T-helper 2 cell treated with Interferon-gamma antibody and Interleukin-4, amounts not matched to agents 5 μg/mL and 100 μg/mL, for 36 hours (primary cell): Measurements from ENCODE around the gene VWA8.
A peak's percentile ranks its signal among the peaks of the same experiment; 100 is the strongest.
"Not testable (repeated sequence)": the region's sequence is repeated elsewhere in the genome, so short reads cannot be mapped to it uniquely, and the experiment has no call there.

Source experiments
- DNase-seq: peaks from one replicate; pipeline ENCODE4 v3.0.0; 2021; ENCODE audit warnings: low spot score
- H3K27ac Mint-ChIP-seq: one replicate; pipeline ENCODE4 v1.8.0; 2021; ENCODE audit warnings: mild to moderate bottlenecking, mixed read lengths
- H3K27me3 Mint-ChIP-seq: one replicate; pipeline ENCODE4 v1.8.0; 2021; ENCODE audit warnings: low read depth, mixed read lengths
- H3K36me3 Mint-ChIP-seq: one replicate; pipeline ENCODE4 v1.8.0; 2021; ENCODE audit warnings: low read depth, mixed read lengths
- H3K4me1 Mint-ChIP-seq: one replicate; pipeline ENCODE4 v1.8.0; 2021; ENCODE audit warnings: low read depth, mixed read lengths
- H3K4me3 Mint-ChIP-seq: one replicate; pipeline ENCODE4 v1.8.0; 2022; ENCODE audit warnings: mild to moderate bottlenecking, moderate library complexity, mixed read lengths
- H3K9me3 Mint-ChIP-seq: one replicate; pipeline ENCODE4 v1.8.0; 2021; ENCODE audit warnings: mixed read lengths

Gene VWA8

DNA sequence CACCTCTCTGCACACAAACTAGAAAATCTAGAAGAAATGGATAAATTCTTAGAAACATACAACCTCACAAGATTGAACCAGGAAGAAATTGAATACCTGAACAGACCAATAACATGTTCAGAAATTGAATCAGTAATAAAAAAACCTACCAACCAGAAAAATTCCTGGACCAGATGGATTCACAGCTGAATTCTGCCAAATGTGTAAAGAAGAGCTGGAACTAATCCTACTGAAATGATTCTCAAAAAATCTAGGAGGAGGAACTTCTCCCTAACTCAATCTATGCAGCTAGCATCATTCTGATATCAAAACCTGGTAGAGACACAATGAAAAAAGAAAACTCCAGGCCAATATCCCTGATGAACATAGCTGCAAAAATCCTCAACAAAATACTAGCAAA is 336.9 kb downstream of the VWA8 start:
- DNase-seq, result no peak
- H3K9me3 Mint-ChIP-seq, result peaks cover 8% of the 10 kb centered on the region
- H3K4me1 Mint-ChIP-seq, result no peaks in the 10 kb centered on the region
- H3K36me3 Mint-ChIP-seq, result peaks cover 1% of the 10 kb centered on the region
- H3K27me3 Mint-ChIP-seq, result no peaks in the 10 kb centered on the region
- H3K27ac Mint-ChIP-seq, result no peak overlapping the region
- no peak overlapping the region for H3K4me3 Mint-ChIP-seq

DNA sequence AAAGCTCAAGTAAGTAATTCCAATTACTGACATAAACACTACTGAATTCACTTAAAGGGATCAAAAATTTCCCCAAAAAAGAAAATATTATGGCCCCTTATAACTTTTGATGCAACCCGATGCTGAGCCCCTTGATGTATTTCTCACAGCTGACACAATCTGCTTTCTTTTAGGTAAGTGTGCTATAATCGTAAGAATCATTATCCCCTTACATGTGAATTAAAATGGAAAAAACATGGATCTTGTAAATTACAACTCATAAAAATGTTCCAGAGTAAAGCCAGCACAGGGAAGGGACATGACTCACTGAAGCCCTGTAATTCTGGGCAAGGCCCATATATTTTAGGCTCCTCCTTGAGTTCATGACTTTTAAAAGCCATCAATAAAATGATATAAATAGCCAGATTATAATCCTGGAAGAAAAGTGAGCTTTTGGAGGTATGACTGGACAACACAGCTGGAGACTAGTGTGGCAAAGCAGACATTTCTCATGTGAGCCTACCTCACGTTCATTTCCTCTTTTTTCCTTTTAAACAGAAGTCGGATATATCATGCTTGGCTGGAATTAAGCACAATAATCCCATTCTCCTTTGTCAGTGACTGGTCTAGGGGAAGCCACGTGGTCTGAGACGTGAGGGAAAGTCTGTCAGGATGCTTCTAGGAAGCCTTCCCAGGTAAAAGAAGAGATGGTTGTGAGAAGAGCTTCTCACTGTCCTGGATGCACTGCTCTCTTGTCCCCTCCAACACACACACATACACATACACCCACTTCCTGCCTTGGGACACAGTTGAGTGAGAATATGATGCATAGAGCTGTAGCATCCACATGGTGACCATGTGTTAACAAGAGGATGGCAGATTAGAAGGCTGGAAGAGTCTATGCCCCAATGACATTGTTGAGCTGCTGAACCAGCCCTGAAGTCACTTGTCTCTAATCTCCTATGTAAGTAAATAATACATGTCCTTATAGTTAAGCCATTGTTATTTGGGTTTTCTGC is 338.2 kb downstream of the VWA8 start:
- Mint-ChIP-seq H3K27me3 (no peaks in the 10 kb centered on the region), H3K4me1 (peaks cover 2% of the 10 kb centered on the region), H3K4me3 (no peak overlapping the region), H3K27ac (no peak overlapping the region), H3K36me3 (peaks cover 3% of the 10 kb centered on the region), H3K9me3 (peaks cover 16% of the 10 kb centered on the region)
- DNase-seq, result no peak

DNA sequence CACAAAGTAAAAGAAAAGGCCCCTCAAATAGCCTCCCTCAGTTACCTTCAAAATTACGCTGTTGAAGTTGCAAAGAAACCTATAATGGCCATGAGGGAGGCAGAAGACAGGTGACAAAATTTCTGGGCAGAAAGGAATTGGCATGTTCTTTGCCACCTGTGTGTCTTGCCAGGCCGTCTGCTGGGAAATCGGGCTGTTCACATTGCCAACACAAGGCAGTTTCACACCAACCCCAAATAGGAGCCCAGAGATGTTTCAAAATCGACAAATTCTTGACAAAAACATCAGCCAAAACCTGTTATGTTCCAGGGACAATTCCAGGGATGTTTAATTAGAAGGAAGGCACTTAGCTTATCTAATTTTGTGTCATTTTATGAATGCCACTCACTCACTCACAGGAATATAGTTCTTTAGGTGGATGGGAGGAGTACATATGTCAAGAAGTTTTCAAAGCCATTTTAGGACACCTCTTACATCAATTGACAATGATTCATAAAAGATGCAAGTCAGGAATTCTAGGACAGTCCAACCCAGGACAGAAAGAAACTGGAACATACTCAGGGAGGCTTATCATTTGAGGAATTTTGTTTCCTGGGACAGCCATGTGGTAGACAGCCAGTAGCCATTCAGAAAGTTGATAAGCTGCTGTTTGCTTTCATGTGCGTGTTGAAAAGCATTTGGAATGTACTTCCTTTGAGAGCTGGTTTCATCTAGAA is 339.0 kb downstream of the VWA8 start:
- peaks cover 2% of the 10 kb centered on the region for H3K4me1 Mint-ChIP-seq
- H3K27me3 Mint-ChIP-seq, result no peaks in the 10 kb centered on the region
- H3K9me3 Mint-ChIP-seq, result peaks cover 16% of the 10 kb centered on the region
- peaks cover 3% of the 10 kb centered on the region for H3K36me3 Mint-ChIP-seq
- no peak for DNase-seq
- H3K4me3 Mint-ChIP-seq, result no peak overlapping the region
- H3K27ac Mint-ChIP-seq, result no peak overlapping the region

GRCh38 chr13:41617633-41618032 is 343.3 kb downstream of the VWA8 start:
- not testable (repeated sequence) for H3K4me1 Mint-ChIP-seq, H3K36me3 Mint-ChIP-seq, H3K27ac Mint-ChIP-seq, H3K27me3 Mint-ChIP-seq, H3K4me3 Mint-ChIP-seq, DNase-seq
- peaks cover 16% of the 10 kb centered on the region for H3K9me3 Mint-ChIP-seq

- H3K36me3 Mint-ChIP-seq, result peaks cover 9% of the 10 kb centered on the region
- peaks cover 16% of the 10 kb centered on the region for H3K9me3 Mint-ChIP-seq
- H3K27ac Mint-ChIP-seq, result no peak overlapping the region
- DNase-seq, result no peak
- H3K4me1 Mint-ChIP-seq, result peaks cover 2% of the 10 kb centered on the region
- H3K4me3 Mint-ChIP-seq, result no peak overlapping the region
- H3K27me3 Mint-ChIP-seq, result no peaks in the 10 kb centered on the region
Observed at GRCh38 chr13:41616151-41616550, 344.8 kb downstream of the VWA8 start.

DNA sequence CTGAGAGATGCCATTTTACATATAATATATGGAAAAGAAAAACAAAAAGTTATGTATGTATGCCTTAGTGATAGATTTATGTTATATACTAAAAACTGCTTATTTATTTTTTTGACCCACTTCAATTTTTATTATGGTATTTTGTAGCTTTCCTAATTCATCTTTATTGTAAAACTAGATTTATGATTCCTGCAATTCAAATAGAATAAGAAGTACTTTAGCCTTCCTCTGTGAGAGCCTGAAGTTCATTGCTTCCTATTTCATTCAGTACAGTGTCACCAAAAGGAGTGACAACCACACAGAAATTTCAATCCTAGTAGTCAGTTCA is 345.4 kb downstream of the VWA8 start:
- peaks cover 16% of the 10 kb centered on the region for H3K9me3 Mint-ChIP-seq
- H3K27me3 Mint-ChIP-seq, result no peaks in the 10 kb centered on the region
- peaks cover 2% of the 10 kb centered on the region for H3K4me1 Mint-ChIP-seq
- no peak overlapping the region for H3K4me3 Mint-ChIP-seq
- peaks cover 10% of the 10 kb centered on the region for H3K36me3 Mint-ChIP-seq
- DNase-seq, result no peak
- no peak overlapping the region for H3K27ac Mint-ChIP-seq

- Mint-ChIP-seq H3K27ac (no peak overlapping the region), H3K27me3 (no peaks in the 10 kb centered on the region), H3K4me1 (peaks cover 2% of the 10 kb centered on the region), H3K36me3 (peaks cover 10% of the 10 kb centered on the region), H3K9me3 (peaks cover 16% of the 10 kb centered on the region), H3K4me3 (no peak overlapping the region)
- DNase-seq, result no peak
Observed at GRCh38 chr13:41614671-41615527, 346.0 kb downstream of the VWA8 start.

GRCh38 chr13:41613984-41614661 is 346.8 kb downstream of the VWA8 start:
- peaks cover 10% of the 10 kb centered on the region for H3K36me3 Mint-ChIP-seq
- H3K9me3 Mint-ChIP-seq, result peaks cover 10% of the 10 kb centered on the region

DNA sequence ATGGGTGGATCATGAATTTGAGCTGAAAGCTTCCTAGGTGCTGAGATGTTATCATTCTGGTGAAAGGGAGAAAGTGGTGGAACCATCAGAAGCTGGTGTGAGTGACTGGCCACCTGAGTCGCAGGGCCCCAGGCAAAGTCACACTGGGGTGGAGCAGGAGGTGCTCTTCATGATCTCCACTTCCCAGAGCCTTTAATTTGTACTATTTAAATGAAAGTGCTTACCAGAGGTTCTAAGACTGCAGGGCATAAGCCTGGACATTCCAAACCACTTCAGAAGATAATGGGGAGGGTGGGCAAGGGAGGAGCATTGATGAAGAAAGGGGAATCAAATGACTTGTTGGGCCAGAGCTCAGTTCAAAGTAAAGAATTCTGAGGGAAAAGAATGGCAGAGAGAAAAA is 347.4 kb downstream of the VWA8 start:
- peaks cover 2% of the 10 kb centered on the region for H3K4me1 Mint-ChIP-seq
- peaks cover 7% of the 10 kb centered on the region for H3K36me3 Mint-ChIP-seq

More at GRCh38 chr13:41613984-41614661, 346.8 kb downstream of the VWA8 start:
- Mint-ChIP-seq H3K4me1 (peaks cover 2% of the 10 kb centered on the region), H3K27me3 (no peaks in the 10 kb centered on the region), H3K4me3 (no peak overlapping the region), H3K27ac (no peak overlapping the region)
- no peak for DNase-seq

GRCh38 chr13:41611385-41611784 is 349.5 kb downstream of the VWA8 start:
- peaks cover 10% of the 10 kb centered on the region for H3K36me3 Mint-ChIP-seq
- no peaks in the 10 kb centered on the region for H3K27me3 Mint-ChIP-seq
- no peak for DNase-seq
- H3K27ac Mint-ChIP-seq, result no peak overlapping the region
- no peak overlapping the region for H3K4me3 Mint-ChIP-seq
- no peaks in the 10 kb centered on the region for H3K9me3 Mint-ChIP-seq
- H3K4me1 Mint-ChIP-seq, result no peaks in the 10 kb centered on the region

More for the DNA sequence above, 347.4 kb downstream of the VWA8 start:
- H3K27me3 Mint-ChIP-seq, result no peaks in the 10 kb centered on the region
- no peak for DNase-seq
- H3K9me3 Mint-ChIP-seq, result peaks cover 4% of the 10 kb centered on the region
- H3K4me3 Mint-ChIP-seq, result no peak overlapping the region
- H3K27ac Mint-ChIP-seq, result no peak overlapping the region

DNA sequence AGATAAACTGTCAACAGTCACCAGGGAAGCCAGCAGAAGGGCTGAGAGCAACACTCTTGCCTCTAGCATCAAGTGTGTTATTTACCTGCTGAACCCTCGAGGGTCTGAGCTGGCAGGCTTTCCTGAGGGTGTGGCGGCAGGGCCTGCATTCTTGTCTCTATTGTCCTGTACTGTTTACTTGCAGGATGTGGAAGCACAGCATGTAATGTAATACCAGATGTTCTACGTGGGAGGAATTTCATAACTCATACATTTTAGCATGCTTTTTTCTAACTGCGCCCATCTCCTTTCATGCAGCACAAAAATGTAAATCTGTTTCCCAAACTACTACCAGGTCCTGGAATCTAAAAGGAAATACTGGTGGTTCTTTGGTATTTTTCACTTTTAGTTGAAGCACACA is 350.5 kb downstream of the VWA8 start:
- Mint-ChIP-seq H3K4me3 (no peak overlapping the region), H3K27me3 (no peaks in the 10 kb centered on the region), H3K9me3 (no peaks in the 10 kb centered on the region), H3K36me3 (peaks cover 10% of the 10 kb centered on the region), H3K4me1 (no peaks in the 10 kb centered on the region), H3K27ac (no peak overlapping the region)
- no peak for DNase-seq

DNA sequence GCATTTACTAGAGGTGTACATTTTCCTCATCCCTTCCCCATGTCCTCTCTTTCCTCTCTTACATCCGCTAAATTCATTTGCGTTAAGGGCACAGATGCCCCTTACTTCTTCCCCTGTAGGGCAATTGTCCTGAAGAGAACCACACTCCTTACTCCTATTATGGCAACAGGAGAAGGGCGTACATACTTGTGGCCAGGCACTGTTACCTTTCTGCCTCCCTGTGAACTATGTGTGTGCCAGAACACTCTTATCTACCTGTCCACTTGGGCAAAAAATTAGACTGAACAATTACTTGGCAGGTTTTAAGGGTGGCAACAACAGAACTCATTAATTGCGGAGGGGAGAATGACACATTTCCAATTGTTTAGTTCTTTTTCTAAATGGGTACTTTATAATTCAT is 351.1 kb downstream of the VWA8 start:
- Mint-ChIP-seq H3K27me3 (no peaks in the 10 kb centered on the region), H3K4me3 (no peak overlapping the region), H3K36me3 (peaks cover 11% of the 10 kb centered on the region)

GRCh38 chr13:41608839-41609177 is 352.1 kb downstream of the VWA8 start:
- no peaks in the 10 kb centered on the region for H3K4me1 Mint-ChIP-seq
- peaks cover 11% of the 10 kb centered on the region for H3K36me3 Mint-ChIP-seq
- H3K4me3 Mint-ChIP-seq, result no peak overlapping the region
- H3K27ac Mint-ChIP-seq, result no peak overlapping the region
- DNase-seq, result no peak
- H3K9me3 Mint-ChIP-seq, result no peaks in the 10 kb centered on the region
- no peaks in the 10 kb centered on the region for H3K27me3 Mint-ChIP-seq

More for the DNA sequence above, 351.1 kb downstream of the VWA8 start:
- H3K4me1 Mint-ChIP-seq, result no peaks in the 10 kb centered on the region
- DNase-seq, result no peak
- H3K9me3 Mint-ChIP-seq, result no peaks in the 10 kb centered on the region
- H3K27ac Mint-ChIP-seq, result peak overlapping the region; percentile 38
